COLO668 (cell line): ENCODE measurements around the gene WNT11.

Source experiments
- DNase-seq: peaks from one replicate; lab custom pipeline; 2025; ENCODE audit not compliant: unreplicated experiment; lab: John Stamatoyannopoulos, UW

The WNT11 gene

GRCh38 chr11:76206327-76207081, at the start of gene WNT11:
WNT11 (minus strand) TSS chr11:76206502; CDS start chr11:76206407, 95 bp downstream.
- DNase-seq, result no peak

GRCh38 chr11:76253416-76253815, 47.1 kb upstream of the WNT11 start:
- no peak for DNase-seq

GRCh38 chr11:76252631-76253070, 46.3 kb upstream of the WNT11 start:
- no peak for DNase-seq

- DNase-seq, result no peak
Measured at GRCh38 chr11:76251576-76251975, 45.3 kb upstream of the WNT11 start.

DNA sequence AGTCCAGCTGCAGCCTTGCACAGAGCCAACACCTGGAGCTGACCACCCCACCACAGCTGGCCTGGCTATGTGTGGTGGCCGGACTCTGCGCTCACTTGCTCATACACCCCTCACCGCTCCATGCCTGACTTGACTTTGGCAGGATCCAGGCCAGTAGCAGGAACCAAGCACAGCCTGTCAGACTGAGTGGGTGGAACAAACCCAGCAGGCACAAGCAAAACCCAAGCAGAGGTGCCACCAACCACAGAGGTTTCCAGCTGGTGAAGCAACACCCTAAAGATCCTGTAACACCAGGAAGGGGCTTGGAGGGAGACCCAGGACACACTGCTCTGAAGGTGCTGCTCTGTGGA, 44.9 kb upstream of the WNT11 start:
- no peak for DNase-seq

GRCh38 chr11:76250520-76251225, 44.4 kb upstream of the WNT11 start:
- no peak for DNase-seq

DNA sequence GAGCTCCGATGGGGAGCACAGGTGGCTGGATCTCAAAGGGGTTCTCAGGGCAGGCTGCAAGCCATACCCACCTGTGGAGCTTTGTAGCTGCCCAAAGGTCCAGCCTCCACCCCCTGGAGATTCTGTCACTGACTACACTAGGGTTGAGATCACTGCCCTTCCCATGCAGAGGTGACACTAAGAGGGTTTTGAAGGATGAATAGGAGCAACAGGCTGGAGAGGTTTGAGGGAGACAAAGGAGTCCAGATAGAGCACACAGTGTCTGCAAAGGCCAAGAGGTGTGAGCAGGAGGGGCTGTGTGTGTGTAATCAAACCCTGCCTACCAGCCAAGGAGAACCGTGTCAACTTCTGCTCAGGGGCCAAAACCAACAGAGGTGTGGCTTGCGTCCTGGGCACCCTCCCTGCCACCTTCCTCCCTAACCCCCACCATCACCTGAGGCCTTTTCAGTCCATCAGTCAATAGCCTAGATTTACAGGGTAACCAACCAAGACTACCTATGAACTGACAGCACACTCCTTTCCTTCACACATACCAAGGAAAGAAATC, 43.0 kb upstream of the WNT11 start:
- DNase-seq, result no peak

GRCh38 chr11:76248210-76248609, 41.9 kb upstream of the WNT11 start:
- DNase-seq, result no peak

DNA sequence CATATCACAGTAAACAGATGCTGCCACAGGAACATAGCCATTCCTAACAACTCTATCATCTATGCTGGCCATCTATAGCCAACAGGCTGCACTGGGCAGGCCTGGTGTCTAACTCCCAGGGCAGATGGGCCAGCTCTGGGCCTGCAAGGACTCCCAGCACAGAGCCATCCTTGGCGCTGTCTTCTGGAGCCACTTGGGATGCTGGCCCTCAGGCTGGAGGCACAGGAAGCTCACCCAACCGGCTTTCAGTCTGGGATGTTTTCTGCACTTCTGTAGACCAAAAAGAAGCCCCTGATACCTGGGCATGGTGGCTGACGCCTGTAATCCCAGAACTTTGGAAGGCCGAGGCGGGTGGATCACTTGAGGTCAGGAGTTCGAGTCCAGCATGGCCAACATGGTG, 40.8 kb upstream of the WNT11 start:
- DNase-seq, result no peak

- no peak for DNase-seq
Measured at GRCh38 chr11:76246271-76246933, 40.1 kb upstream of the WNT11 start.

DNA sequence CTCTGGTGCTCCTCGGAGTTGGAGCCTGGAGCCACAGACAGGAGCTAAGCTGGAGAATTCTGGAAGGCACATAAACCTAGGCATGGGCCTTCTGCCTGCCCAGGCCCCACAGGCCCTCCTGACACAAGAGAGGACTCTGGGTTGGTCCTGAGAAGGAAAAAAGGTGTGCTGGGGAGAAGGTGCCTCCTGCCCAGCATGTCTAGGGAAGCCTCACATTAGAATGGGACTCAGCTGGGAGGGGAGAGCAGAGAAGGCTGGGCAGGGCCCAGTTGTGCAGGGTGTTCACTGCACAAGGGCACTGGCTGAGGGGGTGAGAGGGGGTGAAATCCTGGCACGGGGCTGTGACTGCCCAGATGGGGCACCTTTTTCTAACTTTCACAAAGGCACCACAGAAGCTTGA, 39.4 kb upstream of the WNT11 start:
- no peak for DNase-seq

DNA sequence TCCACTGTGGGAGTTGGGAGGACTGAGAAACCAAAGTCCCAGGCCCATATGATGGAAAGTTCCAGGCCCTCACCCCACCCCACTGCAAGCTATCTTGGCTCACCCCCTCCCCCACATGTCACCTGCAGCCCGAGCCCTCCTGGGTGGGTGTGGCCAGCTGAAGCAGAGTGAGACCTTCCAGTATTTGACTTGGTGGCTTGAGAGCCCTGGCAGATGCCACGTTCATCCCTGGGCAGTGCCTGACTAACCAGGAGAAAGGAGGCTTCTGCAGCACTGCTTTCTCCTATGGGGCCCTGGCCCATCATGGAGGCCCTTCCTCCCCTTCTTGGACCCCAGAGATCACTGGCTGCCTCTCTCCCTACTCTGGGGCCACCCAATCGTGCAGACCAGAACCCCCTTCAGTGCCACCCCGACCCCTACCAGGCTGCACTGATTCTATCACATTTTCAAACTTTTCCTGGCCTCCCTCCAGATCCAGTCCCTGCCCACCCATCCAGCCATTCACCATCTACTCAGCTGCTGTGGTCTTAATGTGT, 38.1 kb upstream of the WNT11 start:
- peak; percentile 32 for DNase-seq

GRCh38 chr11:76243957-76244285, 37.6 kb upstream of the WNT11 start:
- DNase-seq, result no peak

- DNase-seq, result no peak
Measured at GRCh38 chr11:76243193-76243956, 37.1 kb upstream of the WNT11 start.

DNA sequence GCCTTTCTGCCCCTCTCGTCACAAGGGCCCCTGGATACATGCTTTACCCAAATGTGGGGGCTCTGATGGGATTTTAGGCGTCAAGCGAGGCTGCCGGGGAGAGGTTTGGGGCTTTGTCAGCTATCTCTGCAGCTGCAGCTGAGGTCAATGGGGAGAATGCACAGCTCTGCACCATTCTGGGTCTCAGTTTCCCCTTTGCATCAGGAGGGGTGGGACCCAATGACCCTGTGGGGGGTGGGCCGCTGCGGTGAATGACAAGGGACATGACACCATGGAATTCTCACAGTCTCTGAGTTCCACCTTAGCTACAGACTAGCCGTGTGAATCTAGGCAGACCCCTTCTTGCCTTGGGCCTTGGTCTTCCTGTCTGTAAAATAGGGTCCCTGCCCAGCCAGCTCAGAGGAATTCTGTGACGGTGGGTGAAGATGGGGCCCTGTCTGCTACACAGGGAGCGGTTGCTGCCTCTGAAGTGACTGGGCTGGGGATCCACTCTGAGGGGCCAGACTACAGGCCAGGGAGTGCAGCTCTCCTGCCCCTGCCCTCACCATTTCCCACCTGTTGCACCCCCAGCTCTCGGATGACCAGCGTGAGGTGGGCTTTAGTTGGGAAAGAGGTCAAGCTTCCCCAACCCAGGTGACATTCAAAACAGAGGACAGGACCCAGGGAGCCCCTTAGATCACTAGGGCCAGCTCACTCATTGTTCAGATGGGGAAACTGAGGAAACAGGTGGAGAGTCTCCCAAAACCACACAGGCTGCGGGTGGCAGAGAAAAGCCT, 35.9 kb upstream of the WNT11 start:
- DNase-seq, result no peak

- no peak for DNase-seq
Measured at GRCh38 chr11:76241243-76242000, 35.1 kb upstream of the WNT11 start.

DNA sequence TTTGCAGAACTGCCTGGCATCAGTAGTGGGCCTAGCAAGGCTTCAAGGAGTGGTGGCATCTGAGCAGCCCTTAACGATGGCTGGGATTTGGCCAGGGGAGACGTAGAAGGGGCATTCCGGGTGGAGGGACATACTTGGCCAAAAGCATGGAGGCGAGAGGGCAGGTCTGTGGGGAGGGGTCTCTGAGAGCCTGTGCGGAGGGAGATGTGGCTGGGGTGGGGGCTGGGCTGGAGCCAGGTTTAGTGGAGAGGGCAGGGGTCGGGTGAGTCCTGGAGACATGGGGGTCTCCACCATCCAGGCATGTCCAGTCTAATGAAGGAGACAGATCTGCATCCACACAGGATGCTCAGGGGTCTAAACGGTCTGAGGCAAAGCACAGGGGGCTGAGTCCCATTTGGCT, 34.4 kb upstream of the WNT11 start:
- DNase-seq, result no peak

DNA sequence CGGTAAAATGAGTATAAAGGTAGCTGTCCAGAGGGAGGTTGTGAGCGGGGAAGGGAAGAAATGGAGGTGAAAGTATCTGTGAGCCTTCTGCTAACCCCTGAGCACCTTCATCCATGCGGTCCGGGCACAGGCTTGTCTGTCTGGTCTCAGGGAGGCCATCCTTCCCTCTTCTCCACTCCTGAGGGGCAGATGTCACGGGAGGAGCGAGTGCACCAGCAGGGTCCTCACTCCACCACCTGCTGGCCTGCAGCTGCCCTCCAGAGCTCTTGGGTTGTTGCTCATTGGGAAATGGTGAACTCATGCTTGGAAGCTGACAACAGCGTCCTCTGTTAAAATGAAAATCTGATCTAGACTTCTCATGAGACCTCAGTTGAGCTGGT, 33.8 kb upstream of the WNT11 start:
- peak; percentile 7 for DNase-seq

- DNase-seq, result no peak
Measured at GRCh38 chr11:76239483-76240160, 33.3 kb upstream of the WNT11 start.
